IMR-90 (cell line): ENCODE measurements around the gene VCL.

ENCODE experiments used
- BHLHE40 ChIP-seq: fragments of 150-350 bp; IDR thresholded peaks from 2 replicates; pipeline ENCODE4 v1.6.1; 2016; ENCODE audit warnings: mild to moderate bottlenecking, low read depth, low read length
- CHD1 ChIP-seq: IDR thresholded peaks from 2 replicates; pipeline ENCODE4 v1.6.1; 2012; ENCODE audit warnings: low read depth, low read length, improper control_type of control experiment
- CTCF ChIP-seq: conservative IDR thresholded peaks from 2 replicates; pipeline ENCODE4 v1.5.1; 2012; ENCODE audit warnings: mild to moderate bottlenecking, low read depth, low read length, improper control_type of control experiment
- ELK1 ChIP-seq: fragments of 150-350 bp; IDR thresholded peaks from 2 replicates; pipeline ENCODE4 v1.6.1; 2016; ENCODE audit warnings: low read depth, mild to moderate bottlenecking, low read length, moderate library complexity, borderline replicate concordance
- FOS ChIP-seq: fragments of 150-350 bp; IDR thresholded peaks from 2 replicates; pipeline ENCODE4 v1.6.1; 2016; ENCODE audit warnings: low read depth, low read length
- MAFK ChIP-seq: IDR thresholded peaks from 2 replicates; pipeline ENCODE4 v1.6.1; 2012; ENCODE audit warnings: low read depth, low read length, improper control_type of control experiment
- MAZ ChIP-seq: IDR thresholded peaks from 2 replicates; pipeline ENCODE4 v1.6.1; 2012; ENCODE audit warnings: low read depth, mild to moderate bottlenecking, low read length, improper control_type of control experiment, moderate library complexity, borderline replicate concordance
- MXI1 ChIP-seq: IDR thresholded peaks from 2 replicates; pipeline ENCODE4 v1.6.1; 2012; ENCODE audit warnings: low read depth, mild to moderate bottlenecking, low read length, moderate library complexity, borderline replicate concordance
- POLR2A ChIP-seq: IDR thresholded peaks from 2 replicates; pipeline ENCODE4 v1.6.1; 2012; ENCODE audit warnings: mild to moderate bottlenecking, low read depth, low read length
- RAD21 ChIP-seq: IDR thresholded peaks from 2 replicates; pipeline ENCODE4 v1.6.1; 2012; ENCODE audit warnings: low read length, improper control_type of control experiment
- RCOR1 ChIP-seq: IDR thresholded peaks from 2 replicates; pipeline ENCODE4 v1.6.1; 2012; ENCODE audit warnings: mild to moderate bottlenecking, low read length, improper control_type of control experiment; ENCODE audit not compliant: insufficient replicate concordance
- RFX5 ChIP-seq: IDR thresholded peaks from 2 replicates; pipeline ENCODE4 v1.8.0; 2012; ENCODE audit warnings: low read depth, mild to moderate bottlenecking, low read length, moderate library complexity
- SMC3 ChIP-seq: fragments of 150-350 bp; IDR thresholded peaks from 2 replicates; pipeline ENCODE4 v1.6.1; 2016; ENCODE audit warnings: low read depth, mild to moderate bottlenecking, antibody characterized with exemption, low read length, moderate library complexity
- USF2 ChIP-seq: fragments of 150-350 bp; IDR thresholded peaks from 2 replicates; pipeline ENCODE4 v1.6.1; 2017; ENCODE audit warnings: mild to moderate bottlenecking, antibody characterized with exemption, low read length, low read depth

GRCh38 chr10:74153676-74154075 is 155.8 kb downstream of the VCL start:
- TF ChIP-seq RCOR1 (no peak), POLR2A (no peak), CTCF (no peak), BHLHE40 (no peak), RAD21 (no peak), FOS (no peak), MXI1 (no peak), MAFK (no peak), SMC3 (no peak), ELK1 (no peak), CHD1 (no peak), USF2 (no peak), MAZ (no peak), RFX5 (no peak)
